Left lung (tissue), 10 donors: ENCODE measurements around the gene RAVER2. TPM values are rescaled to one million over a fixed set of nuclear protein-coding genes. Genes with fewer than 3 reads are reported as not detected.

Experiments
- ATAC-seq: fragments of 200-7000 bp; cut with Tn5 transposase; one replicate; pipeline ENCODE4 v1.9.1; 2020; ENCODE audit warnings: moderate library complexity
- DNase-seq, 4 donors: peaks; one replicate each; pipeline ENCODE4 v3.0.0-alpha.2; 2013 to 2020
- H3K27ac ChIP-seq, 2 donors: fragments of 200-600 bp; sonication (generic) in 1 of 2; one replicate each; pipeline versions ENCODE4 v1.5.0 to v1.8.0; 2020 to 2021
- H3K27me3 ChIP-seq, 2 donors: fragments of 200-600 bp; sonication (generic) in 1 of 2; one replicate each; pipeline versions ENCODE4 v1.5.0 to v1.8.0; 2020 to 2021
- H3K36me3 ChIP-seq, 2 donors: fragments of 200-600 bp; sonication (generic) in 1 of 2; one replicate each; pipeline versions ENCODE4 v1.5.0 to v1.8.0; 2020 to 2021
- H3K4me1 ChIP-seq, 2 donors: fragments of 200-600 bp; one replicate each; pipeline ENCODE4 v1.8.0; 2021
- H3K4me3 ChIP-seq, 2 donors: fragments of 200-600 bp; sonication (generic) in 1 of 2; one replicate each; pipeline versions ENCODE4 v1.5.0 to v1.8.0; 2020 to 2021; ENCODE audit warnings: mild to moderate bottlenecking in 1 of 2
- H3K9me3 ChIP-seq, 2 donors: fragments of 200-600 bp; sonication (generic) in 1 of 2; one replicate each; pipeline versions ENCODE4 v1.5.0 to v1.8.0; 2020 to 2021
- intact Hi-C, 2 donors: fragments of 100-400 bp; cut with DNase I; formaldehyde crosslinking; loops; one replicate each; pipeline versions ENCODE4 v1.11.2 to v1.14.2; 2022
- polyA plus RNA-seq, 6 donors: library from polyadenylated mRNA; unstranded; fragments of 120-200 nt; gene quantifications; one replicate each; pipeline ENCODE4 v1.2.1, GENCODE V29; 2013; ENCODE audit not compliant: insufficient read length in 6 of 6
- total RNA-seq, 2 donors: library from RNA; stranded (reverse); fragmentation: NEBNext Ultra II Directional; extraction: Animal tissue kit (Norgen Biotek cat#: 25700); gene quantifications; one replicate each; pipeline ENCODE4 v1.2.1, GENCODE V29; 2021
- TF ChIP-seq, protein P1 (sequence below), 2 donors: fragments of 200-600 bp; sonication (generic) in 1 of 2; IDR thresholded peaks; one replicate each; pipeline versions ENCODE4 v1.5.0 to v1.8.0; 2021; ENCODE audit warnings: antibody characterized with exemption in 2 of 2
- donor health status: DM: no; HTN: yes; CAD: no.
- donor health status: DM: no; HTN: no; CAD: no.

RAVER2 gene
- total and polyA plus RNA-seq, 8 donors = 13.3 to 37.8 (median 32.7) TPM

DNA sequence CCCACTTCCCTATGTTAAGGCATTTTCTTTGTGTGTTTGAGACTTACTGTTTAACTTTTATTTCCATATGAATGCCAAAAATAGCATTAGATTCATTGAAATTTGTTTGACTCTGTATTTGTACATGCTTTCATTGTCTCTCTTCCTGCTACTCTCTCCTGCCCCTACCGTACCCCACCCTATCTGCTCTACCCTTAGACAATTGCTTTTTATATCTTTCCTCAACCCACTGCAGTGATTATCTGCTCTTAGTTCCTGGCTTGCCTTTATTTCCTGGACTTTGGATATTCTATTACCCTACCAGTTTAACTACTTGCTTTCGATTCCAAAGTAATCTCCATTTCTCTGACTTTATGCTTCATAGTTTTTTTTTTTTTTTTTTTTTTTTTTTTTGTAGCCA, 10.5 kb downstream of the RAVER2 start:
- Histone ChIP-seq H3K36me3 (no peaks in the 10 kb centered on the region), H3K9me3 (peaks cover 0 to 5% of the 10 kb centered on the region in 2 donors), H3K27me3 (no peaks in the 10 kb centered on the region), H3K4me3 (no peak overlapping the region), H3K4me1 (peaks cover 0 to 3% of the 10 kb centered on the region in 2 donors), H3K27ac (peak overlapping the region in 1 of 2 donors; percentile 57)
- peak in 1 of 4 donors; percentile 6 for DNase-seq
- intact Hi-C loops = no loop called here
- TF ChIP-seq, protein P1, sequence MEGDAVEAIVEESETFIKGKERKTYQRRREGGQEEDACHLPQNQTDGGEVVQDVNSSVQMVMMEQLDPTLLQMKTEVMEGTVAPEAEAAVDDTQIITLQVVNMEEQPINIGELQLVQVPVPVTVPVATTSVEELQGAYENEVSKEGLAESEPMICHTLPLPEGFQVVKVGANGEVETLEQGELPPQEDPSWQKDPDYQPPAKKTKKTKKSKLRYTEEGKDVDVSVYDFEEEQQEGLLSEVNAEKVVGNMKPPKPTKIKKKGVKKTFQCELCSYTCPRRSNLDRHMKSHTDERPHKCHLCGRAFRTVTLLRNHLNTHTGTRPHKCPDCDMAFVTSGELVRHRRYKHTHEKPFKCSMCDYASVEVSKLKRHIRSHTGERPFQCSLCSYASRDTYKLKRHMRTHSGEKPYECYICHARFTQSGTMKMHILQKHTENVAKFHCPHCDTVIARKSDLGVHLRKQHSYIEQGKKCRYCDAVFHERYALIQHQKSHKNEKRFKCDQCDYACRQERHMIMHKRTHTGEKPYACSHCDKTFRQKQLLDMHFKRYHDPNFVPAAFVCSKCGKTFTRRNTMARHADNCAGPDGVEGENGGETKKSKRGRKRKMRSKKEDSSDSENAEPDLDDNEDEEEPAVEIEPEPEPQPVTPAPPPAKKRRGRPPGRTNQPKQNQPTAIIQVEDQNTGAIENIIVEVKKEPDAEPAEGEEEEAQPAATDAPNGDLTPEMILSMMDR (IDR thresholded peaks at IDR 0.05) = no peak
- no peak for ATAC-seq

DNA sequence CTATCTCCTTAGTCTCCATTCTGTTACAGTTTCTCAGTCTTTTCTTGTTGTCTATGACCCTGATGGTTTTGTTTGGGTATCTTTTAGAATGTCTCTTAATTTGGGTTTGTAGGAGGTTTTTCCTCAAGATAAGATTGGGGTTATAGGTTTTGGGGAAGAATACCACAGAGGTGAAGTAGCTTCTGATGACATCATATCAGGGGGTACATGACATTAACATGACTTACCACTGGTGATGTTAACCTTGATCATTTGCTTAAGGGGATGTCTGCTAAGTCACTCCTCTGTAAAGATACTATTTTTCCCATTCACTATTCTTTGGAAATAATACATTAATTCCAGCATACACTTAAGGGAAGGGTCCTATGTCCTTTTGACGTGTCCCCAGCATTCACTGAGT, 11.9 kb downstream of the RAVER2 start:
- DNase-seq = no peak
- intact Hi-C loops = no loop called here
- Histone ChIP-seq H3K4me1 (no peaks in the 10 kb centered on the region), H3K36me3 (no peaks in the 10 kb centered on the region), H3K4me3 (no peak overlapping the region), H3K27ac (no peak overlapping the region), H3K27me3 (no peaks in the 10 kb centered on the region), H3K9me3 (peaks cover 0 to 5% of the 10 kb centered on the region in 2 donors)
- no peak for ATAC-seq
- TF ChIP-seq, protein P1 (IDR thresholded peaks at IDR 0.05) = no peak

DNA sequence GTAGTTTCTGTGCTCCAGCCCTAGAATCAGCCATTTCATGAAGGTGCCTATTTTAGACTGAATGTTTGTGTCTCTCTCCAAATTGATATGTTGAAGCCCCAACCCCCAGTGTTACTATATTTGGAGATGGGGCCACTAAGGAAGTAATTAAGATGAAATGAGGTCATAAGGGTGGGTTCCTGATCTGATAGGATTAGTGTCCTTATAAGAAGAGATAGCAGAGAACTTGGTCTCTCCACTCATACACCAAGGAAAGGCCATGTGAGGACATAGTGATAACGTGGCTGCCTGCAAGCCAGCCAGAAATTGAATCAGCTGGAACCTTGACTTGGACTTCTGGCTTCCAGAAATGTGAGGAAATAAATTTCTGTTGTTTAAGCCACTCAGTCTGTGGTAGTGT, 12.3 kb downstream of the RAVER2 start:
- Histone ChIP-seq H3K27me3 (no peaks in the 10 kb centered on the region), H3K36me3 (no peaks in the 10 kb centered on the region), H3K4me3 (no peak overlapping the region), H3K27ac (no peak overlapping the region), H3K4me1 (no peaks in the 10 kb centered on the region), H3K9me3 (peaks cover 0 to 5% of the 10 kb centered on the region in 2 donors)
- DNase-seq (no peak), ATAC-seq (no peak)
- TF ChIP-seq, protein P1 (IDR thresholded peaks at IDR 0.05) = no peak
- intact Hi-C loops = no loop called here

DNA sequence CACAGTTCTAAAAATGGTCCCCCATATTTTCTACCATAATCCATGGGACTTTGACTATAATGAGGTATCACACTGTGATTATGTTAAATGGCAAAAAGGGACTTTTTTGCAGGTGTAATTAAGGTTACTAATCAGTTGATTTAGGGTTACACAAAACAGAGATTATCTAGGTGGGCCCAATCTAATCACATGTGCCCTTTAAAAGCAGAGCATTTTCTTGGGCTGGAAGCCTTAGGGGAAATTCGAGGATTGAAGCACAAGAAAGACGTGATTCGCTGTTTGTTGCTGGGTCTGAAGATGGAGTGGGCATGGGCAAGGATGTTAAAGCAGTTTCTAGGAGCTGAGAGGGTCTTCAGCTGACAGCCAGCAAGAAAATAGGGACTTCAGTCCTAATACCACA, 13.4 kb downstream of the RAVER2 start:
- TF ChIP-seq, protein P1 (IDR thresholded peaks at IDR 0.05) = no peak
- intact Hi-C loops = no loop called here
- H3K36me3 ChIP-seq = no peaks in the 10 kb centered on the region
- H3K4me3 ChIP-seq = no peak overlapping the region
- H3K9me3 ChIP-seq = peaks cover 0 to 5% of the 10 kb centered on the region in 2 donors
- H3K4me1 ChIP-seq = no peaks in the 10 kb centered on the region
- DNase-seq (no peak), ATAC-seq (no peak)
- H3K27me3 ChIP-seq = no peaks in the 10 kb centered on the region
- no peak overlapping the region for H3K27ac ChIP-seq

DNA sequence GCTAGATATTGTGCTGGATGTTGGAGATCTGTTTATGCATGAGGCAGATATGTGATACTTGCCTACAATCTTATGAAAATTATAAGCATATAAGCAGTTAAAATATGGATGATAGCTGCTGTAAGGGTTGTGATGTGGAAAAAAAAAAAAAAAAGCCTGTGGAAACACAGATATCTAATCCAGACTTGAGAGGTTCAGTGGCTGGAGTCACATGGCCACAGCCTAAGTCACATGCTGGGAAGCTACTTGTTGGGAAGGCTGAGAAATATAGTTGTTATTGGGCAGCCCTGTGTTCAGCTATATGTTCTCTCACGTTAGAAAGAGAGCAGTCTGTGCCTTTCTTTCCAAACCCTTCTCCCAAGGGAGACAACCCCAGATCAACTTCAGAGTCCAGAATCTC, 15.1 kb downstream of the RAVER2 start:
- ATAC-seq (no peak), DNase-seq (no peak)
- H3K4me1 ChIP-seq = no peaks in the 10 kb centered on the region
- H3K36me3 ChIP-seq = no peaks in the 10 kb centered on the region
- TF ChIP-seq, protein P1 (IDR thresholded peaks at IDR 0.05) = no peak
- peaks cover 0 to 5% of the 10 kb centered on the region in 2 donors for H3K9me3 ChIP-seq
- no peaks in the 10 kb centered on the region for H3K27me3 ChIP-seq
- H3K4me3 ChIP-seq = no peak overlapping the region
- H3K27ac ChIP-seq = no peak overlapping the region
- intact Hi-C loops = no loop called here
